ENCODE results near the gene GRB2.

DNA sequence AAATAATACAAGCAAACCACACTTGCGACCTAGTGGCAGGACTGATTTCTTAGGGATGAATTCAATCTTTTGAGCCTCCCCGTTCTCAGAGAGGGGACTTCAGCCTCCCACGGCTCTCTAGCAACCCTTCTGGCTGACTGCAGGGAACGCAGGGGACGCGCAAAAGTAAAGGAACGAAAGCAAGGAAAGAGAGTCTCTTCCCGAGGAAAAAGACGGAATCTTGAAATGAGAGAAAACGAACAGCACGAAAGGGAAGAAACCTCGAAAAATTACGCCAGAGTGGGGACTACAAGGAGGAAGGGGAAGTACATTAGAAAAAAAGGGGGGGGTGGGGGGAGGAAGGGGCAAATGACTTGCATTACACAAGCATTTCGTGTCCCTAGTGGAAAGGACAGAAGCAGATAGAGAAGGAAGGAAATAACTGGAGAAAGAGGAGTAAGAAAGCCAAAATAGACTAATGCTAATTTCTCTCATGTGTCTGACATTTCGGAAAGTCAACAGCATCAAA is 1.2 kb downstream of the GRB2 start:
- TF ChIP-seq, protein P1, sequence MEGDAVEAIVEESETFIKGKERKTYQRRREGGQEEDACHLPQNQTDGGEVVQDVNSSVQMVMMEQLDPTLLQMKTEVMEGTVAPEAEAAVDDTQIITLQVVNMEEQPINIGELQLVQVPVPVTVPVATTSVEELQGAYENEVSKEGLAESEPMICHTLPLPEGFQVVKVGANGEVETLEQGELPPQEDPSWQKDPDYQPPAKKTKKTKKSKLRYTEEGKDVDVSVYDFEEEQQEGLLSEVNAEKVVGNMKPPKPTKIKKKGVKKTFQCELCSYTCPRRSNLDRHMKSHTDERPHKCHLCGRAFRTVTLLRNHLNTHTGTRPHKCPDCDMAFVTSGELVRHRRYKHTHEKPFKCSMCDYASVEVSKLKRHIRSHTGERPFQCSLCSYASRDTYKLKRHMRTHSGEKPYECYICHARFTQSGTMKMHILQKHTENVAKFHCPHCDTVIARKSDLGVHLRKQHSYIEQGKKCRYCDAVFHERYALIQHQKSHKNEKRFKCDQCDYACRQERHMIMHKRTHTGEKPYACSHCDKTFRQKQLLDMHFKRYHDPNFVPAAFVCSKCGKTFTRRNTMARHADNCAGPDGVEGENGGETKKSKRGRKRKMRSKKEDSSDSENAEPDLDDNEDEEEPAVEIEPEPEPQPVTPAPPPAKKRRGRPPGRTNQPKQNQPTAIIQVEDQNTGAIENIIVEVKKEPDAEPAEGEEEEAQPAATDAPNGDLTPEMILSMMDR (IDR thresholded peaks at IDR 0.05): peak; percentile 45 to 61 (median 59)
- no peak for TF ChIP-seq POLR2A (IDR thresholded peaks at IDR 0.05)
